HS-27A (cell line): ENCODE measurements around the gene CLEC18B.
"Not testable (repeated sequence)": the region's sequence is repeated elsewhere in the genome, so short reads cannot be mapped to it uniquely, and the experiment has no call there.

ENCODE experiments used
- DNase-seq: peaks from one replicate; pipeline ENCODE4 v3.0.0-alpha.2; 2012; ENCODE audit warnings: low read depth, missing footprints

Gene CLEC18B

GRCh38 chr16:74406600-74407361 is 14.5 kb downstream of the CLEC18B start:
- not testable (repeated sequence) for DNase-seq

DNA sequence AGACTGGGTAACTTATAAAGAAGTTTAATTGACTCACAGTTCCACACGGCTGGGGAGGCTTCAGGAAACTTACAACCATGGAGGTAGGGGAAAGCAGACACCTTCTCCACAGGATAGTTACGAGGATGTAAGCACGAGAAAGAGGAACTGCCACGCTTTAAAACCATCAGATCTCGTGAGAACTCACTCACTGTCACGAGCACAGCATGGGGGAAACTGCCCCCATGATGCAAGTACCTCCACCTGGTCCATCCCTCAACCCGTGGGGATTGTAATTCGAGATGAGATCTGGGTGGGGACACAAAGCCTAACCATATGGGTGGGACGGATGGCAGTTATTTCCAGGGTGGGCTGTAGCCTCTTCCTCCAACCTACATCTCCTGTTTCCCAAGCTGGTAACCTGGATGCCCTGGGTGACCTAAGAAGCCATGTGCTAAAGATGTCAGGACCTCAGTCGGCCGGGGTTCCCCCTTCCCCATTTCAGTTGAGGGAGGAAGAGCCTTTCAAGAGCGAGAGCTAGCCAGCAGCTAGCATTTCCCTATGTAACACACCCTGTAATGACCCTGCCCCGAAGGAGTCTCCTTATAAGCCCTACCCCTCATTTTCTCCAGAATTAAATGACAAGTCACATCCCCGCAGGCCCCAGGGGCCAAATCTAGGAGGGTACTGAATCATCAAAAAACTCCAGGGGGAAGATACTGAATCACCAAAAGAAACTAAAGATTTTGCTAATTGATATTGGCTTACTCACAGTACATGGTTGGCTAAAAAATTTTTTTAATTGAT is 16.9 kb downstream of the CLEC18B start:
- DNase-seq: not testable (repeated sequence)

DNA sequence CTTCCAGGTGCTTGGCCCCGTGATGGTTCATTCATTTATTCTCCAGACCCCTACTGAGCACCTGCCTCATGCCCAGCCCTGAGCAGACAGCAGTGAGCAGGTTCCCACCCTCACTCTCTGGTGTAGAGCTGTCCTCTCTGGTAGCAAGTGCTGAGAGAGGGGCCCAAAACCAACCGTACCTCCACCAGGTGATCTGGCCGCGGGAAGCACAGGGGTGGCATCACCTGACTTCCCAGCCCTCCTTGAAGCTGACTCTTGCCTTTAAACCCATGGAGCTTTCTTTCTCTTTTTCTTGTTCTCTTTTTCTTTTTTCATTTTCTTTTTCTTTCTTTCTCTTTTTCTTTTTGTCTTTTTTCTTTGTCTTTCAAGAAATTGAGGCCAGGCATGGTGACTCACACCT is 21.0 kb downstream of the CLEC18B start:
- DNase-seq: not testable (repeated sequence)

DNA sequence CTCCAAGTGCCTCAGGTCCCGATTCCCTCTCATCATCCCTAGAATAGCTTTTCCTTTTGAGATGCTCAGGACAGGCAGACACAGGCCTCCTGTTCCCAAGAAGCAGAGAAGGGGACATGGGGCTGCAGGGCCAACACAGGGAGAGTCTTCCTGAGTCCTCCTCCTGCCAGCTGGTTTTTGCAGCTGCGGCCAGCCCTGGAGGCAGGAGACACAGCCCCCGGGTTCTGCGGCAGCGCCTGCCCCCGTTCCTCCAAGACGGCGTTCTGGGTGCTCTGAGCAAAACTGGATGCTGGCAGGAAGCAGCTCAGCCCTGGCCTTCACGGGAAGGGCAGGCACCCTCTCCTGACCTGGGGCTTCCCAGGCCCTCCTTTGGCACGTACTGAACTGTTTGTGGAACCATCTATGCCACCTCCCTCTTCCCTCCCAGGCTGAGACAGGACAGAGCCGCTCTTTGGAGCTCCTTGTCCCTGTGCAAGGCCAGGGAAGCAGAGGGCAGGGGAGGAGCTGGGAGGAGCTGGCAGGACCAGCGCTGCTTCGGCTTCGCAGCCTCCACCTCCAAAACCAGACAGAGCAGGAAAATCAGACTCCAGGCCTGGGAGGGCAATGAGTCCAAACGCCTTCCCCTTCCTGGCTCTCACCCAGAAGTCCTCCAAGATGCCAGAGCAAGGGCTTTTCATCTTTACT is 22.9 kb downstream of the CLEC18B start:
- not testable (repeated sequence) for DNase-seq

GRCh38 chr16:74396521-74397017 is 24.7 kb downstream of the CLEC18B start:
- DNase-seq: not testable (repeated sequence)

DNA sequence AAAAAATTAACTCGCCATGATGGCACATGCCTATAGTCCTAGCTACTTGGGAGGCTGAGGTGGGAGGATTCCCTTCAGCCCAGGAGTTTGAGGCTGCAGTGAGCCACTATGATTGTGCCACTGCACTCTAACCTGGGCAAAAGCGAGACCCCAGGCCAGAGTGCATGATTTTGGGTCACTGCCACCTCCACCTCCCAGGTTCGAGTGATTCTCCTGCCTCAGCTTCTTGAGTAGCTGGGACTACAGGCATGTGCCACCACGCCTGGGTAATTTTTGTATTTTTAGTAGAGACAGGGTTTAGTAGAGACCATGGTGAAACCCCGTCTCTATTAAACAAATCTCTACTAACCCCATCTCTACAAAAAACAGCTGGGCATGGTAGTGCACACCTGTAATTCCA is 26.7 kb downstream of the CLEC18B start:
- not testable (repeated sequence) for DNase-seq

GRCh38 chr16:74394131-74394530 is 27.1 kb downstream of the CLEC18B start:
- not testable (repeated sequence) for DNase-seq

GRCh38 chr16:74391454-74392050 is 29.7 kb downstream of the CLEC18B start:
- not testable (repeated sequence) for DNase-seq

DNA sequence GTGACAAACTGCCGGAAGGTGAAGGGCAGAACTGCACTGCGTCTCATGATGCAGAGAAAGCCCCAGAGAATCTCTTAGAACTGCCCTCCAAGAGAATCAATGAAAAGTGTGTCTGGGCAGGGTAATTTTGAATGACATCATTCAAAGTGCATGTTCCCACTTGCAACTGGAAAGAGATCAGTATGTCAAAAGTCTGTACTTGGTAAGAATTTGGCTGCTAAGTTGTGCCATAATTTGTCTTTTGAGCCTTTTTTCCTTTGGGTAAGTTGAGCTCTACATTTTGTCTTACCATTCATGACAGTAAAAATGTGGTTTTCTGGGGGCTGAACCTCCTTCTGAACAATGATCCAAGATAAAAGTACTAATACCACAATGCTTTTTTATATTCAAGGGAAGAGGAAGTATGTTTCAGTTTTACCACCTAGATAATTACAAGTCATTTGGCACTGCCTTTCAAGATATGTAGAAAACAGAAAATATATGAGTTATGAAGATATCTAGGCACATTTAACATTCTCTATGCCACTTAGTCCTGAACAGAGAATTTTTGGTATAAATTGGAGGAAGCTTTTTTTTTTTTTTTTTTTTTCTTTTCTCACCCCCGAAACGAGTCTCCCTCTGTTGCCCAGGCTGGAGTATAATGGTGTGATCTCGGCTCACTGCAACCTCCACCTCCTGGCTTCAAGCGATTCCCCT is 38.8 kb downstream of the CLEC18B start:
- DNase-seq: not testable (repeated sequence)

- DNase-seq: not testable (repeated sequence)
Measured at GRCh38 chr16:74373847-74374184, 47.5 kb downstream of the CLEC18B start.

GRCh38 chr16:74372953-74373846 is 48.1 kb downstream of the CLEC18B start:
- DNase-seq: no peak

DNA sequence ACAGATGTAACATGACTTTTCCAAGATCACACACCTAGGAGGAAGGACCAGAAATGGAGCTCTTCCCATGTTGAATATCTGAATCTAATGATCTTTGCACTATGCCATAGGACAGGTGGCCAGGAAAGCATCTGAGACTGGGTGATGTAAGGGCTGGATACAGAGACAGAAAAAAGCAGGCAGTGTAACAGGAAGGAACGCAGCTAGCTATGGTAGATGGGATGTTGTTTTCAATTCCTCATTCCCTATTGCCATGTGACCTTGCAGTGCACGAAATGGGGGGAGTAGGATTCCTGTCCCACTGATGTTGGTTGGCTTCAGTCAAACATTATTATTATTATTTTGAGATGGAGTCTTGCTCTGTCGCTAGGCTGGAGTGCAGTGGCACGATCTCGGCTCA is 48.9 kb downstream of the CLEC18B start:
- DNase-seq: no peak

GRCh38 chr16:74370338-74371135 is 50.7 kb downstream of the CLEC18B start:
- not testable (repeated sequence) for DNase-seq

DNA sequence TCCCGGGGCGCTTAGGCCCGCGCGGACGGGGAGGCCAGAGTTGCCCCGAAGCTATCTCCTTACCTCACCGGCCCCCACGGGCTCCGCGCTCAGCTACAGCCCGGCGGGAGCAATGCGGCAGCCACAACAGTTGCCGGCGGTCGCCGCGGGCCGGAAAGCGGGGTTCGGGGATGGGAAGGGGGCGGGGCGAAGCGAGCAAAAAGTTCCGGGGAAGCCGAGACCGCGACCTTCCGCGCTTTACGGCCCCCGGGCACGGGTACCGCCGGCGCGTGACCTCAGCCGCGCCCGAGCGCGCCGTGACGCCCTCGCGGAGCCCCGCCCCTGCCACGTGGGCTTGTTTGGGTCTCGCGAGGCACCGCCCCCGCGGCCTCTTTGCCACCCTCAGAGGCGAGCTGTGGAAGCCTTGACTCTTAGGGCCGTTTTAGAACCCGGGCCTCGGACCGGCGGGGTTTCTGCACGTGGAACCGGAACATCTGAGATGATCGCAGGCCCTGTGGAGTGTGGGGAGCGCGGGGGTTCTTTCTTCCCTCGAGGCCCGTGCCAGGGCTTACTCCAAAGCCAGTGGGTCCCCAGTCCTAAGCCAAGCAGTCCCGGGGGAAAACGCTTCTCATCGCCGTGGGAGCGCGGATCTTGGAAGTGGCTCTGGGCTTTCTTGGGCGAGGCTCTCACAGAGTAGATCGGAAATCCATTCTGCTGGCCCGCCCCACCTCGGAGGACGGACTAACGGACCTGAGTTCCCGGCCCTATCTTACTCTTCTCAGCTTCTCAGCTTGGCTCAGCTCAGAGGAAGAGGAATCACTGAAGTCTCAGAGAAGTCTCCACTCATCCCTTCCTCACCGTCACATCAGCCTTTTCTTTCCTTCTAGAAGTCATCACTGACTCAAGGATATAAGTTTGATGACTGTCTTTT is 53.0 kb downstream of the CLEC18B start:
- peak; percentile 74 for DNase-seq

GRCh38 chr16:74367469-74368001 is 53.7 kb downstream of the CLEC18B start:
- DNase-seq: not testable (repeated sequence)

DNA sequence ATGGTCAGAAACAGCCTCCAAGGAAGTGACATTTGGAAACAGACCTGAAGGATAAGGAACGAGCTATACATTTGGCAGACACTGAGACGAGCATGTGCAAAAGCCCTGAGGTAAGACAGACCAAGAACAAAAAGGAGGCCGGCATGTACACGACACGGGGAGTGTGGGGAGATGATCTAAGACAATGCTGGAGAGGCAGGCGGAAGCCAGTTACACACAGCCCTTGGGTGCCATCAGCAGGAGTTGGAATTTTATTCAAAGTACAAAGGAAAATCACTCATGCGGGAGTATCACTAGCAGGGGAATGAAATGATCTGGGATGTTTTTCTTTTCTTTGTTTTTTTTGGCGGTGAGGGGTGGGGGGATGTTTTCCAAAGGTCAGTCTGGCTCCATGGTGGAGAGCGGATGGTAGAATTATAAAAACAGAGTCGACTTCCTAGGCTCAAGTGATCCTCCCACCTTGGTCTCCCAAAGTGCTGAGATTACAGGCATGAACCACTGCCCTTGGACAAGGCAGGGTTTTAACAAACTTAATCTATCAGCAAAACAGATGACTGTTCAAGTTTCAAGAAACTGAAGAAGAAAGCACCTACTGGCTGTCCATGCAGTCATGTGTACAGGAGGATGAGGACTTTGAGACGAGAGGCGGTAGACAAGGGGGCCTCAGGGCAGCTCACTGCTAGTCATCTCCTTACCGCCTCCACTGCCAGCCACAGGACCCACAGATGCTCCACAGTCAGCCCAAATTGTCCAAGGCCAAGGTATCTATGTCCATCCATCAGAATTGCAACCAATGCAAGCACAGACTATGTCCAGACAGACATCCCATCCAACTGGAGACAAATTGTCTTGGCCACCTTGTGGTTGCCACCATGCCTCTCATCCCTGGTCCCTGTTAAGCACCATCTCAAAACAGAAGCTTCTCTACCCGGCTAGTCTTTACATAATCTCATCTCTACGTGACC is 59.4 kb downstream of the CLEC18B start:
- not testable (repeated sequence) for DNase-seq
